ENCODE results near the gene OCIAD1.

Gene OCIAD1

GRCh38 chr4:48902266-48902665 is 71.4 kb downstream of the OCIAD1 start:
- Histone ChIP-seq H3K9ac (ENCODE audit: low read length) (no peak overlapping the region), H2AK5ac (ENCODE audit: low read length) (no peak overlapping the region), H3K79me2 (ENCODE audit: control insufficient read depth, insufficient read depth, low read length) (peaks cover 4% of the 10 kb centered on the region), H4K5ac (ENCODE audit: low read length) (no peak overlapping the region), H3K4me2 (ENCODE audit: low read length) (no peak overlapping the region), H3K18ac (ENCODE audit: low read length) (no peak overlapping the region), H3K27ac (ENCODE audit: low read depth, low read length) (no peak overlapping the region), H2BK5ac (ENCODE audit: low read length) (no peak overlapping the region), H3K79me1 (ENCODE audit: low read length) (peaks cover 8% of the 10 kb centered on the region), H4K8ac (ENCODE audit: low read depth, low read length) (no peak overlapping the region), H3K36me3 (ENCODE audit: control insufficient read depth, insufficient read depth, low read length) (peaks cover 6% of the 10 kb centered on the region), H3K4me1 (ENCODE audit: control insufficient read depth, low read depth, low read length) (no peaks in the 10 kb centered on the region), H2BK120ac (ENCODE audit: low read depth, low read length) (no peak overlapping the region), H3K27me3 (ENCODE audit: insufficient read depth, low read length, poor library complexity) (no peaks in the 10 kb centered on the region), H3K4me3 (ENCODE audit: low read length) (no peak overlapping the region), H2BK15ac (replicated peaks; ENCODE audit: low read depth) (no peak overlapping the region), H3K56ac (ENCODE audit: low read length) (no peak overlapping the region), H3K4ac (ENCODE audit: low read depth, low read length) (no peak overlapping the region), H3K23ac (ENCODE audit: low read length) (no peak overlapping the region)
- DNase-seq = no peak

DNA sequence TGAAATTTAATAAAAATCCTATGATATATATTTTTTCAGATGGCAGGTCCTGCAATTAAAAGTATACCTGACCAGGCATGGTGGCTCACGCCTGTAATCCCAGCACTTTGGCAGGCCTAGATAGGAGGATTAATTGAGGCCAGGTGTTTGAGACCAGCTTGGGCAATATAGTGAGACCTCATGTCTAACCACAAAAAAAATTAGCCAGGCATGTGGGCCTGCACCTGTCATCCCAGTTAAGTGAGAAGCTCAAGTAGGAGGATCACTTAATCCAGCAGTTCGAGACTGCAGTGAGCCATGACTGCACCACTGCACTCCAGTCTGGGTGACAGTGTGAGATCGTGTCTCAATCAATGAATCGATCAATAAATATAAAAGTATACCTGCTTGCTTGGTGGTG is 73.2 kb downstream of the OCIAD1 start:
- Histone ChIP-seq H2BK15ac (replicated peaks; ENCODE audit: low read depth) (no peak overlapping the region), H4K8ac (ENCODE audit: low read depth, low read length) (no peak overlapping the region), H2AK5ac (ENCODE audit: low read length) (no peak overlapping the region), H3K79me1 (ENCODE audit: low read length) (peaks cover 8% of the 10 kb centered on the region), H3K4me2 (ENCODE audit: low read length) (no peak overlapping the region), H3K36me3 (ENCODE audit: control insufficient read depth, insufficient read depth, low read length) (peaks cover 6% of the 10 kb centered on the region), H2BK5ac (ENCODE audit: low read length) (no peak overlapping the region), H3K18ac (ENCODE audit: low read length) (no peak overlapping the region), H4K5ac (ENCODE audit: low read length) (no peak overlapping the region), H3K4me1 (ENCODE audit: control insufficient read depth, low read depth, low read length) (no peaks in the 10 kb centered on the region), H3K4me3 (ENCODE audit: low read length) (no peak overlapping the region), H3K27ac (ENCODE audit: low read depth, low read length) (no peak overlapping the region), H3K27me3 (ENCODE audit: insufficient read depth, low read length, poor library complexity) (no peaks in the 10 kb centered on the region), H3K23ac (ENCODE audit: low read length) (no peak overlapping the region), H3K9ac (ENCODE audit: low read length) (no peak overlapping the region), H3K56ac (ENCODE audit: low read length) (no peak overlapping the region), H3K79me2 (ENCODE audit: control insufficient read depth, insufficient read depth, low read length) (peaks cover 4% of the 10 kb centered on the region), H2BK120ac (ENCODE audit: low read depth, low read length) (no peak overlapping the region), H3K4ac (ENCODE audit: low read depth, low read length) (no peak overlapping the region)
- DNase-seq = no peak
- WGBS (ENCODE audit: extremely low coverage, insufficient coverage, low lambda C conversion rate) = no CpG with 5 or more reads among the region's 4 CpGs

- Histone ChIP-seq H3K79me1 (ENCODE audit: low read length) (peaks cover 8% of the 10 kb centered on the region), H4K8ac (ENCODE audit: low read depth, low read length) (no peak overlapping the region), H3K27ac (ENCODE audit: low read depth, low read length) (no peak overlapping the region), H3K4me2 (ENCODE audit: low read length) (no peak overlapping the region), H4K5ac (ENCODE audit: low read length) (no peak overlapping the region), H3K36me3 (ENCODE audit: control insufficient read depth, insufficient read depth, low read length) (peaks cover 6% of the 10 kb centered on the region), H3K18ac (ENCODE audit: low read length) (no peak overlapping the region), H3K4me3 (ENCODE audit: low read length) (no peak overlapping the region), H2BK120ac (ENCODE audit: low read depth, low read length) (no peak overlapping the region), H2BK15ac (replicated peaks; ENCODE audit: low read depth) (no peak overlapping the region), H3K56ac (ENCODE audit: low read length) (no peak overlapping the region), H3K9ac (ENCODE audit: low read length) (no peak overlapping the region), H3K4me1 (ENCODE audit: control insufficient read depth, low read depth, low read length) (no peaks in the 10 kb centered on the region), H3K4ac (ENCODE audit: low read depth, low read length) (no peak overlapping the region), H2BK5ac (ENCODE audit: low read length) (no peak overlapping the region), H3K27me3 (ENCODE audit: insufficient read depth, low read length, poor library complexity) (no peaks in the 10 kb centered on the region), H3K79me2 (ENCODE audit: control insufficient read depth, insufficient read depth, low read length) (peaks cover 4% of the 10 kb centered on the region), H3K23ac (ENCODE audit: low read length) (no peak overlapping the region), H2AK5ac (ENCODE audit: low read length) (no peak overlapping the region)
- DNase-seq = peak; percentile 64
- WGBS (ENCODE audit: extremely low coverage, insufficient coverage, low lambda C conversion rate) = no CpG with 5 or more reads among the region's 3 CpGs
Observed at GRCh38 chr4:48904541-48905142, 73.8 kb downstream of the OCIAD1 start.

- H3K9ac ChIP-seq (ENCODE audit: low read length) = peak overlapping the region; percentile 84
- peaks cover 6% of the 10 kb centered on the region for H3K36me3 ChIP-seq (ENCODE audit: control insufficient read depth, insufficient read depth, low read length)
- DNase-seq = no peak
- peak overlapping the region; percentile 56 for H3K4ac ChIP-seq (ENCODE audit: low read depth, low read length)
- H2AK5ac ChIP-seq (ENCODE audit: low read length) = no peak overlapping the region
- H3K4me1 ChIP-seq (ENCODE audit: control insufficient read depth, low read depth, low read length) = no peaks in the 10 kb centered on the region
- no peak overlapping the region for H3K23ac ChIP-seq (ENCODE audit: low read length)
- no peaks in the 10 kb centered on the region for H3K27me3 ChIP-seq (ENCODE audit: insufficient read depth, low read length, poor library complexity)
- H4K8ac ChIP-seq (ENCODE audit: low read depth, low read length) = no peak overlapping the region
- H2BK120ac ChIP-seq (ENCODE audit: low read depth, low read length) = no peak overlapping the region
- H2BK15ac ChIP-seq (replicated peaks; ENCODE audit: low read depth) = no peak overlapping the region
- H3K4me3 ChIP-seq (ENCODE audit: low read length) = peak overlapping the region; percentile 71
- H3K79me2 ChIP-seq (ENCODE audit: control insufficient read depth, insufficient read depth, low read length) = peaks cover 4% of the 10 kb centered on the region
- no peak overlapping the region for H3K18ac ChIP-seq (ENCODE audit: low read length)
- no peak overlapping the region for H2BK5ac ChIP-seq (ENCODE audit: low read length)
- peak overlapping the region; percentile 87 for H3K4me2 ChIP-seq (ENCODE audit: low read length)
- peaks cover 8% of the 10 kb centered on the region for H3K79me1 ChIP-seq (ENCODE audit: low read length)
- WGBS (ENCODE audit: extremely low coverage, insufficient coverage, low lambda C conversion rate) = no CpG with 5 or more reads among the region's 9 CpGs
- no peak overlapping the region for H4K5ac ChIP-seq (ENCODE audit: low read length)
- no peak overlapping the region for H3K27ac ChIP-seq (ENCODE audit: low read depth, low read length)
- peak overlapping the region; percentile 92 for H3K56ac ChIP-seq (ENCODE audit: low read length)
Observed at GRCh38 chr4:48905363-48906015, 74.6 kb downstream of the OCIAD1 start.

DNA sequence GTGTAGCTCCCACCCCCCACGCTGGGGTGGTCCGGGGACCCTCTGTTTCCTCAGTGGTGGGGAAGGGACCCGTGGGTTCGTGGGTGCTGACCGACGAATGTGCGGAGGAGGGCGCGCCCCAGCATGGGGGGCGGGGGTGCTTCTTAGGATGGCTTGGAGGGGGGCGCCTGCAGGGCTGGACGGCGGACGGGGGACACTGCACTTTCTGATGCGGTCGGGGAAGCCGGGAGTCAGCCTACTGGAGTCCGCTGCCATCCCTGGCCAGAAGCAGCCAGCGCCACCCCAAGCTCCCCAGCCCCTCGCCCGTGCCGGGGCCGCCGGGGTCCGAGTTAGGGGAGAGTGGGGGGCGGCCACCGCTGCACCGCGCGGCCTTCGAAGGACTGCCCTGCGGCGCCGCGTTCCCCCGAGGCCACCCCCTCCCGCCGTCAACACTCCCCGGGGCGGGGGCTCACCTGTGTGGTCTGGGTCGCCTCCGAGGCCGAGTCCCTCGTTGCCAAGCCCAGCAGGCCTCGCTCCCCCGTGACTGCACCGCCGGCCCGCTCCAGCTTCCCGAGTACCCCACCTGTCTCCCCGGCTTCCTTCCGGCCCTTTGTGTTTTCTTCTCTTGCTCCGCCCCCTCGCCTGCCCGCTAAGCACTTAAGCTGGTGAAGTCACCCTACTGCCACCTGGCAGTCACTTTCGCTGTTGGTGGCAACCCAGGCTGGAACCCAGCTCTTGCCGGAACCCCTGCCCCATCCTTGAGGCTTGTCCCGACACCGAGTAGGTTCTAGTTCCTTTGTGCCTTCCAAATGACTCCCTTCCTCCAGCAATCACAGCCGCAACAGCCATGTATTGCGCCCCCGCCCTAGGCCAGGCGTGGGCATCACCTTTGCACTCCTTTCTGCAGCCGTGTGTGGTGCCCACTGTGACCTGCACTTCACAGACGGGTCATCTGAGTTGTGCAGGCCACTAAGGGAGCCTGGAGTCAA is 75.6 kb downstream of the OCIAD1 start, which contains the start of gene OCIAD2:
Gene OCIAD2 (minus strand): TSS at position 569 of the 968 bp plus-strand sequence. CDS start 2,225 bp downstream, outside the sequence.
- Histone ChIP-seq H3K79me1 (ENCODE audit: low read length) (peaks cover 7% of the 10 kb centered on the region), H3K18ac (ENCODE audit: low read length) (peak within 1 kb of the TSS; percentile 72), H3K27ac (ENCODE audit: low read depth, low read length) (no peak within 1 kb of the TSS), H3K79me2 (ENCODE audit: control insufficient read depth, insufficient read depth, low read length) (peaks cover 4% of the 10 kb centered on the region), H2BK120ac (ENCODE audit: low read depth, low read length) (peak within 1 kb of the TSS; percentile 4), H3K56ac (ENCODE audit: low read length) (peak within 1 kb of the TSS; percentile 92), H3K9ac (ENCODE audit: low read length) (peak within 1 kb of the TSS; percentile 84), H3K4me2 (ENCODE audit: low read length) (peak within 1 kb of the TSS; percentile 87), H2BK15ac (replicated peaks; ENCODE audit: low read depth) (no peak within 1 kb of the TSS), H3K4ac (ENCODE audit: low read depth, low read length) (peak within 1 kb of the TSS; percentile 56), H2AK5ac (ENCODE audit: low read length) (peak within 1 kb of the TSS; percentile 83), H2BK5ac (ENCODE audit: low read length) (peak within 1 kb of the TSS; percentile 2), H3K27me3 (ENCODE audit: insufficient read depth, low read length, poor library complexity) (no peaks in the 10 kb centered on the region), H3K4me3 (ENCODE audit: low read length) (peak within 1 kb of the TSS; percentile 71), H4K5ac (ENCODE audit: low read length) (no peak within 1 kb of the TSS), H4K8ac (ENCODE audit: low read depth, low read length) (peak within 1 kb of the TSS; percentile 31), H3K23ac (ENCODE audit: low read length) (peak within 1 kb of the TSS; percentile 95), H3K36me3 (ENCODE audit: control insufficient read depth, insufficient read depth, low read length) (peaks cover 4% of the 10 kb centered on the region), H3K4me1 (ENCODE audit: control insufficient read depth, low read depth, low read length) (no peaks in the 10 kb centered on the region)
- peak; percentile 90 for DNase-seq
- WGBS (ENCODE audit: extremely low coverage, insufficient coverage, low lambda C conversion rate) = no CpG with 5 or more reads among the region's 65 CpGs
